ENCODE measurements around the gene SNAPC4. TPM values are rescaled to one million over a fixed set of nuclear protein-coding genes. Genes with fewer than 3 reads are reported as not detected.
"Not testable (repeated sequence)": the region's sequence is repeated elsewhere in the genome, so short reads cannot be mapped to it uniquely, and the experiment has no call there.

SNAPC4 gene
- total and polyA plus RNA-seq, 2 donors (not counting 1 experiment from before 2014, with no cell fraction given), result 1.8 to 3.8 TPM

- no peaks in the 10 kb centered on the region for H4K20me1 ChIP-seq (ENCODE audit: control insufficient read depth, extremely low read depth, insufficient read depth, low read length)
- no peak overlapping the region for H3K4me3 ChIP-seq (replicated peaks in 1 of 4; ENCODE audit: control extremely low read depth in 1 of 4, insufficient read depth in 1 of 4, low read depth in 3 of 4, low read length in 4 of 4)
- no peaks in the 10 kb centered on the region for H3K27me3 ChIP-seq (ENCODE audit: control insufficient read depth, insufficient read depth, low read length)
- H3K4me2 ChIP-seq (ENCODE audit: extremely low read depth, insufficient read depth, low read length), result no peak overlapping the region
- H3K36me3 ChIP-seq (ENCODE audit: control insufficient read depth, insufficient read depth, low read length), result peaks cover 26% of the 10 kb centered on the region
- no peaks in the 10 kb centered on the region for H3K79me2 ChIP-seq (ENCODE audit: control insufficient read depth, insufficient read depth, low read length)
- no peak for DNase-seq (ENCODE audit: low read depth in 2 of 2)
- no peaks in the 10 kb centered on the region for H3K4me1 ChIP-seq (ENCODE audit: control insufficient read depth, extremely low read depth, insufficient read depth, low read length)
- H2AFZ ChIP-seq (ENCODE audit: low read length), result no peak overlapping the region
- H3K27ac ChIP-seq (ENCODE audit: insufficient read depth, low read length), result no peak overlapping the region
- H3K9me3 ChIP-seq (ENCODE audit: control insufficient read depth, insufficient read depth, low read depth, low read length), result no peaks in the 10 kb centered on the region
- TF ChIP-seq, protein P1, sequence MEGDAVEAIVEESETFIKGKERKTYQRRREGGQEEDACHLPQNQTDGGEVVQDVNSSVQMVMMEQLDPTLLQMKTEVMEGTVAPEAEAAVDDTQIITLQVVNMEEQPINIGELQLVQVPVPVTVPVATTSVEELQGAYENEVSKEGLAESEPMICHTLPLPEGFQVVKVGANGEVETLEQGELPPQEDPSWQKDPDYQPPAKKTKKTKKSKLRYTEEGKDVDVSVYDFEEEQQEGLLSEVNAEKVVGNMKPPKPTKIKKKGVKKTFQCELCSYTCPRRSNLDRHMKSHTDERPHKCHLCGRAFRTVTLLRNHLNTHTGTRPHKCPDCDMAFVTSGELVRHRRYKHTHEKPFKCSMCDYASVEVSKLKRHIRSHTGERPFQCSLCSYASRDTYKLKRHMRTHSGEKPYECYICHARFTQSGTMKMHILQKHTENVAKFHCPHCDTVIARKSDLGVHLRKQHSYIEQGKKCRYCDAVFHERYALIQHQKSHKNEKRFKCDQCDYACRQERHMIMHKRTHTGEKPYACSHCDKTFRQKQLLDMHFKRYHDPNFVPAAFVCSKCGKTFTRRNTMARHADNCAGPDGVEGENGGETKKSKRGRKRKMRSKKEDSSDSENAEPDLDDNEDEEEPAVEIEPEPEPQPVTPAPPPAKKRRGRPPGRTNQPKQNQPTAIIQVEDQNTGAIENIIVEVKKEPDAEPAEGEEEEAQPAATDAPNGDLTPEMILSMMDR (conservative IDR thresholded peaks at IDR 0.05 in 1 of 2, IDR thresholded peaks at IDR 0.05 in 1 of 2; ENCODE audit: low read depth in 1 of 2, low read length in 2 of 2), result no peak
- TF ChIP-seq EZH2 (IDR thresholded peaks at IDR 0.05; ENCODE audit: low read length, missing control alignments), result no peak
- H3K9ac ChIP-seq (ENCODE audit: insufficient read depth, low read length), result no peak overlapping the region
Observed at GRCh38 chr9:136429075-136429628, 29.2 kb upstream of the SNAPC4 start.

- TF ChIP-seq EZH2 (IDR thresholded peaks at IDR 0.05; ENCODE audit: low read length, missing control alignments), result no peak
- TF ChIP-seq, protein P1 (conservative IDR thresholded peaks at IDR 0.05 in 1 of 2, IDR thresholded peaks at IDR 0.05 in 1 of 2; ENCODE audit: low read depth in 1 of 2, low read length in 2 of 2), result no peak
- Histone ChIP-seq H4K20me1 (ENCODE audit: control insufficient read depth, extremely low read depth, insufficient read depth, low read length) (no peaks in the 10 kb centered on the region), H3K27me3 (ENCODE audit: control insufficient read depth, insufficient read depth, low read length) (no peaks in the 10 kb centered on the region), H2AFZ (ENCODE audit: low read length) (no peak overlapping the region), H3K4me2 (ENCODE audit: extremely low read depth, insufficient read depth, low read length) (no peak overlapping the region), H3K27ac (ENCODE audit: insufficient read depth, low read length) (no peak overlapping the region), H3K9me3 (ENCODE audit: control insufficient read depth, insufficient read depth, low read depth, low read length) (no peaks in the 10 kb centered on the region), H3K4me1 (ENCODE audit: control insufficient read depth, extremely low read depth, insufficient read depth, low read length) (no peaks in the 10 kb centered on the region), H3K79me2 (ENCODE audit: control insufficient read depth, insufficient read depth, low read length) (no peaks in the 10 kb centered on the region), H3K36me3 (ENCODE audit: control insufficient read depth, insufficient read depth, low read length) (peaks cover 35% of the 10 kb centered on the region), H3K4me3 (replicated peaks in 1 of 4; ENCODE audit: control extremely low read depth in 1 of 4, insufficient read depth in 1 of 4, low read depth in 3 of 4, low read length in 4 of 4) (no peak overlapping the region), H3K9ac (ENCODE audit: insufficient read depth, low read length) (no peak overlapping the region)
- DNase-seq (ENCODE audit: low read depth in 2 of 2), result peak in 1 of 2 donors; percentile 51
Observed at GRCh38 chr9:136426787-136427186, 26.8 kb upstream of the SNAPC4 start.

GRCh38 chr9:136425367-136425766, 25.4 kb upstream of the SNAPC4 start:
- not testable (repeated sequence) for DNase-seq (ENCODE audit: low read depth in 2 of 2); H2AFZ ChIP-seq (ENCODE audit: low read length); H3K79me2 ChIP-seq (ENCODE audit: control insufficient read depth, insufficient read depth, low read length); H3K4me2 ChIP-seq (ENCODE audit: extremely low read depth, insufficient read depth, low read length); H3K27ac ChIP-seq (ENCODE audit: insufficient read depth, low read length); H3K4me3 ChIP-seq (replicated peaks in 1 of 4; ENCODE audit: control extremely low read depth in 1 of 4, insufficient read depth in 1 of 4, low read depth in 3 of 4, low read length in 4 of 4); H4K20me1 ChIP-seq (ENCODE audit: control insufficient read depth, extremely low read depth, insufficient read depth, low read length); H3K27me3 ChIP-seq (ENCODE audit: control insufficient read depth, insufficient read depth, low read length); H3K9me3 ChIP-seq (ENCODE audit: control insufficient read depth, insufficient read depth, low read depth, low read length); H3K9ac ChIP-seq (ENCODE audit: insufficient read depth, low read length); H3K4me1 ChIP-seq (ENCODE audit: control insufficient read depth, extremely low read depth, insufficient read depth, low read length)
- peaks cover 32% of the 10 kb centered on the region for H3K36me3 ChIP-seq (ENCODE audit: control insufficient read depth, insufficient read depth, low read length)
